ENCODE measurements around the gene NBEAL2.

- no peak for TF ChIP-seq TAF1 (IDR thresholded peaks at IDR 0.05; ENCODE audit: borderline replicate concordance, low read depth, low read length)
- no peak for TF ChIP-seq POLR2A (IDR thresholded peaks at IDR 0.05; ENCODE audit: low read depth, low read length)
- no peak for TF ChIP-seq POLR2AphosphoS5 (IDR thresholded peaks at IDR 0.05; ENCODE audit: low read depth, low read length)
These were observed 55.5 kb downstream of the NBEAL2 start for GRCh38 chr3:47034868-47035489.

All from GM12892 (cell line).